ENCODE measurements around the gene CPA1. TPM values are rescaled to one million over a fixed set of nuclear protein-coding genes. Genes with fewer than 3 reads are reported as not detected.

The CPA1 gene
- total and polyA plus RNA-seq, 5 donors from 2014 or later, result 0.25 TPM; not detected in 4

DNA sequence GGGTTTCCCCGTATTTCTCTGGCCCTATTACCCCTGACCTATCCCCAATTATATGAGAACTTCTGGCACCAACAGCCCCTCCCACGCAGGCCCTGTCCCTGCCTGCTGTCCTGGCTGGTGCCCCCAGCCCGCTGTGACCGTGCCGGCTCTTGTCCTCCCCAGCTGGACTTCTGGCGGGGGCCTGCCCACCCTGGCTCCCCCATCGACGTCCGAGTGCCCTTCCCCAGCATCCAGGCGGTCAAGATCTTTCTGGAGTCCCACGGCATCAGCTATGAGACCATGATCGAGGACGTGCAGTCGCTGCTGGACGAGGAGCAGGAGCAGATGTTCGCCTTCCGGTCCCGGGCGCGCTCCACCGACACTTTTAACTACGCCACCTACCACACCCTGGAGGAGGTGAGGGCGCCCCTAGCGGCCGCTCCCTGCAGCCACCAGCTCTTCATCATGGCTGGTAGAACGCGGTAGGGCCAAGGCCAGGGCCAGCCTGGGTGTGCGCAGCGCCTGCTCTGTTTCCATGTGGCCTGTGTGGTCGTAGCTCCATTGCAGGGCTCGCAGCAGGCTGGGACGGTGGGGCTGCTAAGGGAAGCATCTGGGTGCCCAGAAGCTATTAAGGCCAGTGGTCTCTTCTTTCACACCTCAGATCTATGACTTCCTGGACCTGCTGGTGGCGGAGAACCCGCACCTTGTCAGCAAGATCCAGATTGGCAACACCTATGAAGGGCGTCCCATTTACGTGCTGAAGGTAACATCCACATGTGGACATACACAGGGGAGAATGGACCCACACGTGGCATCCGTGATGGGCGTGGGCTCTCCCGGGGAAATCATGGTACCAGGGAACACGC, 1.4 kb downstream of the CPA1 start:
- no peak for ATAC-seq (ENCODE audit: low read depth in 2 of 2)
- no peak for DNase-seq
- Mint-ChIP-seq H3K4me3 (no peak overlapping the region), H3K4me1 (no peaks in the 10 kb centered on the region), H3K9me3 (peaks cover 0 to 6% (median 0%) of the 10 kb centered on the region in 7 donors), H3K36me3 (no peaks in the 10 kb centered on the region), H3K27ac (no peak overlapping the region), H3K27me3 (no peaks in the 10 kb centered on the region)
- Histone ChIP-seq H3K36me3 (ENCODE audit: control insufficient read depth, insufficient read depth, low read length) (no peaks in the 10 kb centered on the region), H3K27me3 (ENCODE audit: control insufficient read depth, insufficient read depth, low read length) (no peaks in the 10 kb centered on the region), H3K27ac (ENCODE audit: insufficient read depth, low read length, poor library complexity, severe bottlenecking) (no peak overlapping the region), H3K9me3 (ENCODE audit: control insufficient read depth in 2 of 2, low read length in 2 of 2) (no peaks in the 10 kb centered on the region), H3K4me3 (ENCODE audit: low read depth, low read length) (no peak overlapping the region), H3K4me1 (ENCODE audit: control insufficient read depth, insufficient read depth, low read length, poor library complexity, severe bottlenecking) (no peaks in the 10 kb centered on the region)

DNA sequence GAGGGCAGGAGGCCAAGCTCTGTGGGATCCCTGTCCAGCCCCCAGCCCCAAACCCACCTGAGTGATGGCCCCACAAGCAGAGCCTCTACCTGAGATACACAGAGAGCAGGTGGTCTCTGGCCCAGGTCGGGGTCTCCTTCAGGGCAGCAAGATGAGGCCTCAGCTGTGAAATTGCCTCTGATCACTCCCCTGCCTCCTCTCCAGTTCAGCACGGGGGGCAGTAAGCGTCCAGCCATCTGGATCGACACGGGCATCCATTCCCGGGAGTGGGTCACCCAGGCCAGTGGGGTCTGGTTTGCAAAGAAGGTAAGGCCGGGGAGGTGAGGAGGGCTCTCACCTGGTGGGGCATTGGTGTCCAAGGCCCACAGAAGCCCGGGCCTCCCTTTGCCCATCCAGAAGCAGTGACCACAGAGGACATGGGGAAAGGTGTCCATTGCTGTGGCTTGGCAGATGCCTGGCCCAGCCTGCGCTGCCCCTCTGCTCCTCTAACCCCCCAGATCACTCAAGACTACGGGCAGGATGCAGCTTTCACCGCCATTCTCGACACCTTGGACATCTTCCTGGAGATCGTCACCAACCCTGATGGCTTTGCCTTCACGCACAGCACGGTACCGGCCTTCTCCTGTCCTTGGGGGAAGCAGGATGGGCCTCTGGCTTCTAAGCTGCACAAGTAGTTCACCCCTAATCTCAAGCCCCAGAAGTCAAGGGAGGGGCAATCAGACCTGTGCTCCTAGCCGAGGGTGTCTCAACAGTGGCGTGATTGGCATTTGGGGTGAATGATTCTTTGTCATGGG, 3.1 kb downstream of the CPA1 start:
- H3K4me3 ChIP-seq (ENCODE audit: low read depth, low read length), result no peak overlapping the region
- H3K27ac ChIP-seq (ENCODE audit: insufficient read depth, low read length, poor library complexity, severe bottlenecking), result no peak overlapping the region
- no peaks in the 10 kb centered on the region for H3K4me1 ChIP-seq (ENCODE audit: control insufficient read depth, insufficient read depth, low read length, poor library complexity, severe bottlenecking)
- no peaks in the 10 kb centered on the region for H3K36me3 ChIP-seq (ENCODE audit: control insufficient read depth, insufficient read depth, low read length)
- Mint-ChIP-seq H3K36me3 (no peaks in the 10 kb centered on the region), H3K9me3 (no peaks in the 10 kb centered on the region), H3K27me3 (no peaks in the 10 kb centered on the region), H3K4me1 (no peaks in the 10 kb centered on the region), H3K4me3 (no peak overlapping the region), H3K27ac (no peak overlapping the region)
- ATAC-seq (ENCODE audit: low read depth in 2 of 2) (no peak), DNase-seq (no peak)
- H3K9me3 ChIP-seq (ENCODE audit: control insufficient read depth in 2 of 2, low read length in 2 of 2), result no peaks in the 10 kb centered on the region
- no peaks in the 10 kb centered on the region for H3K27me3 ChIP-seq (ENCODE audit: control insufficient read depth, insufficient read depth, low read length)

DNA sequence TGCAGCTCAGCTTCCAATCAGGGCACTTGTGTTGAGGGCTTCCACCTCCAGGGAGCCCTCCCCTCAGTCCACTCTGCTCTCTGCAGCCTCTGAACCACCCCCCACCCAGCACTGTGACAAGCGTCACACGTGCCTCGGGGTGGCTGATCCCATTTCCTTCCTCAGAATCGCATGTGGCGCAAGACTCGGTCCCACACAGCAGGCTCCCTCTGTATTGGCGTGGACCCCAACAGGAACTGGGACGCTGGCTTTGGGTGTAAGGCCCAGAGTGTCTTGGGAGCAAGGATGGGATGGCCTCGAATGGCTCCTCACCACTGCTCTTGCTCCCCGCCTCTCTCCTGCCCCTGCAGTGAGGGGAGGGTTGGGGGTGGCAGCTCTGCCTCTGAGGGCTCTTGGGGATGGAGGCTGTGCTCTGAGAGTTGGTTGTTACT, 4.1 kb downstream of the CPA1 start:
- Histone ChIP-seq H3K4me1 (ENCODE audit: control insufficient read depth, insufficient read depth, low read length, poor library complexity, severe bottlenecking) (no peaks in the 10 kb centered on the region), H3K4me3 (ENCODE audit: low read depth, low read length) (no peak overlapping the region), H3K27ac (ENCODE audit: insufficient read depth, low read length, poor library complexity, severe bottlenecking) (no peak overlapping the region), H3K9me3 (ENCODE audit: control insufficient read depth in 2 of 2, low read length in 2 of 2) (no peaks in the 10 kb centered on the region), H3K27me3 (ENCODE audit: control insufficient read depth, insufficient read depth, low read length) (no peaks in the 10 kb centered on the region), H3K36me3 (ENCODE audit: control insufficient read depth, insufficient read depth, low read length) (no peaks in the 10 kb centered on the region)
- no peak overlapping the region for H3K4me3 Mint-ChIP-seq
- no peaks in the 10 kb centered on the region for H3K9me3 Mint-ChIP-seq
- no peaks in the 10 kb centered on the region for H3K27me3 Mint-ChIP-seq
- H3K4me1 Mint-ChIP-seq, result no peaks in the 10 kb centered on the region
- H3K27ac Mint-ChIP-seq, result no peak overlapping the region
- no peak for ATAC-seq (ENCODE audit: low read depth in 2 of 2)
- DNase-seq, result no peak
- H3K36me3 Mint-ChIP-seq, result no peaks in the 10 kb centered on the region

DNA sequence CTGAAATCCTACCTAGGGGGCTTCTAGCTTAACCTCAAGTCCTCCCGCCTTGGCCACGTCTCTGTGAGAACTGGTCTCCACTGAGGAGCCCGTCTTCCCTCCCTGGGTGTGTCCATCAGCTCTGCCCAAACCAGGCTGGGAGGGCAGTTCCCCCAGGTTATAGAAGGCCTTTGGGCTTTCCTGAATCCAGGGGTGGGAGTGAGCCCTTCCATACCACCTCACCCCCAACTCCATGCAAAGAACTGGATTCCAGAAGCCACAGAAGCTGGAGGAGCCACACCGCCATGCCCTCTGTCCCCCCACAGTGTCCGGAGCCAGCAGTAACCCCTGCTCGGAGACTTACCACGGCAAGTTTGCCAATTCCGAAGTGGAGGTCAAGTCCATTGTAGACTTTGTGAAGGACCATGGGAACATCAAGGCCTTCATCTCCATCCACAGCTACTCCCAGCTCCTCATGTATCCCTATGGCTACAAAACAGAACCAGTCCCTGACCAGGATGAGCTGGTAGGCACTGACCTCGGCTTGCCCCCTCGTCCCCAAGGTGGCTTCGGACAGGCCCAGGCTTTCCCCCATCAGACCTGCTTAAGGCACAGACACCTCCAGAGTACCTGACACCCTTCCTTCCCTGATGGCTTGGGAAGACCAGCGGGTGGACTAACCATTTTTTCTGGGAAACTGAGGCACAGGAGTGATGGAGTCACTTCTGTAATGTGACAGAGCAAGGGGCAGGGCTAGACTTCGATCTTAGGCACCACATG, 4.7 kb downstream of the CPA1 start:
- Histone ChIP-seq H3K9me3 (ENCODE audit: control insufficient read depth in 2 of 2, low read length in 2 of 2) (no peaks in the 10 kb centered on the region), H3K4me3 (ENCODE audit: low read depth, low read length) (no peak overlapping the region), H3K36me3 (ENCODE audit: control insufficient read depth, insufficient read depth, low read length) (no peaks in the 10 kb centered on the region), H3K27ac (ENCODE audit: insufficient read depth, low read length, poor library complexity, severe bottlenecking) (no peak overlapping the region), H3K27me3 (ENCODE audit: control insufficient read depth, insufficient read depth, low read length) (no peaks in the 10 kb centered on the region), H3K4me1 (ENCODE audit: control insufficient read depth, insufficient read depth, low read length, poor library complexity, severe bottlenecking) (no peaks in the 10 kb centered on the region)
- Mint-ChIP-seq H3K4me3 (no peak overlapping the region), H3K4me1 (no peaks in the 10 kb centered on the region), H3K9me3 (no peaks in the 10 kb centered on the region), H3K27ac (no peak overlapping the region), H3K27me3 (no peaks in the 10 kb centered on the region), H3K36me3 (no peaks in the 10 kb centered on the region)
- ATAC-seq (ENCODE audit: low read depth in 2 of 2) (no peak), DNase-seq (no peak)

DNA sequence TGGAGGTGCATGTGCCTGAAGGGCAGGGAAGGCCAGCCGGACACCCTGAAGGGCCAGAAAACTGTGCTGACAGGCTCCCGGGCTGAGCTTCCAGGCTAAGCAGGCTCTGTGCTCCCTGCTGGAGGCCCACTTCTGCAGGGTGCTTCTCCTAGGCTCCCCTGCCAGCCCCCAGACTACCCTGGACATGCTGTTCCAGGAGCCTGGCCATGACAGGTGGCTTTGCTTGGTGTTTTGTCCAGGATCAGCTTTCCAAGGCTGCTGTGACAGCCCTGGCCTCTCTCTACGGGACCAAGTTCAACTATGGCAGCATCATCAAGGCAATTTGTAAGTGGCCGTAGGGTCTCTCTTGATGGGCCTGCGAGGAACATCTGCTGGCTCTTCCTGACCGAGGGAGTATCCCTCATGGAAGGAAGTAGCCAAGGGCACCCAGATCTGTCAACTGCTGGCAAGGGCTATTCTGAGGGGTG, 5.3 kb downstream of the CPA1 start:
- Mint-ChIP-seq H3K27ac (no peak overlapping the region), H3K27me3 (no peaks in the 10 kb centered on the region), H3K4me1 (no peaks in the 10 kb centered on the region), H3K4me3 (no peak overlapping the region), H3K9me3 (no peaks in the 10 kb centered on the region), H3K36me3 (no peaks in the 10 kb centered on the region)
- Histone ChIP-seq H3K36me3 (ENCODE audit: control insufficient read depth, insufficient read depth, low read length) (no peaks in the 10 kb centered on the region), H3K4me1 (ENCODE audit: control insufficient read depth, insufficient read depth, low read length, poor library complexity, severe bottlenecking) (no peaks in the 10 kb centered on the region), H3K27me3 (ENCODE audit: control insufficient read depth, insufficient read depth, low read length) (no peaks in the 10 kb centered on the region), H3K27ac (ENCODE audit: insufficient read depth, low read length, poor library complexity, severe bottlenecking) (no peak overlapping the region), H3K9me3 (ENCODE audit: control insufficient read depth in 2 of 2, low read length in 2 of 2) (no peaks in the 10 kb centered on the region), H3K4me3 (ENCODE audit: low read depth, low read length) (no peak overlapping the region)
- DNase-seq (no peak), ATAC-seq (ENCODE audit: low read depth in 2 of 2) (no peak)

DNA sequence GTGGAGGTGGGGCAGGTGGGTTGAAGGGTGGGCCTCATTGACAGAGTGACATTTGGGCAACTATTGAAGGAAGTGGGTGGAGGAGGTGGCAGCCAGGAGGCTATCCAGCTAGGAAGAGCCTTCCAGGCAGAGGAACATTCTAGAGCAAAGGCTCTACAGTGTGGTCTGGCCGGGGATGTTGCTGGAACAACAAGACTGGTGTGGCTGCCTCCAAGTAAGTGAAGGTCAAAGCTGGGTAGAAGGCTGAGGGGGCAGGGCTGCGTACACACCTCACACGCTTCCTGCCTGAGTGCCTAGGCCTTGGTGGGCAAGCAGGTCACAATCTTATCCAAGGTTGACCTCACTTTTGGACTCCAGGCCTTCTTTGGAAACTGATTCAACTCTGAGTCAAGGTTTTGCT, 6.6 kb downstream of the CPA1 start:
- ATAC-seq (ENCODE audit: low read depth in 2 of 2) (no peak), DNase-seq (no peak)
- H3K9me3 Mint-ChIP-seq, result no peaks in the 10 kb centered on the region
- no peak overlapping the region for H3K4me3 ChIP-seq (ENCODE audit: low read depth, low read length)
- H3K4me1 ChIP-seq (ENCODE audit: control insufficient read depth, insufficient read depth, low read length, poor library complexity, severe bottlenecking), result no peaks in the 10 kb centered on the region
- H3K27ac ChIP-seq (ENCODE audit: insufficient read depth, low read length, poor library complexity, severe bottlenecking), result no peak overlapping the region
- H3K36me3 ChIP-seq (ENCODE audit: control insufficient read depth, insufficient read depth, low read length), result no peaks in the 10 kb centered on the region
- no peaks in the 10 kb centered on the region for H3K27me3 ChIP-seq (ENCODE audit: control insufficient read depth, insufficient read depth, low read length)
- H3K4me1 Mint-ChIP-seq, result no peaks in the 10 kb centered on the region
- no peaks in the 10 kb centered on the region for H3K27me3 Mint-ChIP-seq
- no peaks in the 10 kb centered on the region for H3K36me3 Mint-ChIP-seq
- H3K27ac Mint-ChIP-seq, result peak overlapping the region in 1 of 3 donors; percentile 47
- H3K9me3 ChIP-seq (ENCODE audit: control insufficient read depth in 2 of 2, low read length in 2 of 2), result no peaks in the 10 kb centered on the region
- no peak overlapping the region for H3K4me3 Mint-ChIP-seq

DNA sequence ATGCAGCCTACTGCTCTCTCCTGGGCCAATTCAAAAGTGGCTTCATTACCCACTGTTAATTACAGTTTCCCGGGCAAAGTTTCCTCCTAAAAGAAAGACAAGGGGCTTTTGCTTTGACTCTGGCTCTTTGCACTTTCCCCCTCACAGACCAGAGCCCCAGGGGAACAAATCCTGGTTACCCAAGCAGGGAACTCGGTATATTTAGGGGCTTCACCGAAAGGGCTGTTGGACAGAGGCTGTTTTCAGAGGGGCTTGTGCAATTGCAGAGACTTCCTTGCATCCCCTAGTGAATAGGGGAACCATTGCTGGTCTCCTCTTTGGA, 7.0 kb downstream of the CPA1 start:
- Mint-ChIP-seq H3K27me3 (no peaks in the 10 kb centered on the region), H3K27ac (no peak overlapping the region), H3K4me3 (no peak overlapping the region), H3K36me3 (no peaks in the 10 kb centered on the region), H3K4me1 (no peaks in the 10 kb centered on the region), H3K9me3 (no peaks in the 10 kb centered on the region)
- Histone ChIP-seq H3K27ac (ENCODE audit: insufficient read depth, low read length, poor library complexity, severe bottlenecking) (no peak overlapping the region), H3K4me1 (ENCODE audit: control insufficient read depth, insufficient read depth, low read length, poor library complexity, severe bottlenecking) (no peaks in the 10 kb centered on the region), H3K9me3 (ENCODE audit: control insufficient read depth in 2 of 2, low read length in 2 of 2) (no peaks in the 10 kb centered on the region), H3K36me3 (ENCODE audit: control insufficient read depth, insufficient read depth, low read length) (no peaks in the 10 kb centered on the region), H3K4me3 (ENCODE audit: low read depth, low read length) (no peak overlapping the region), H3K27me3 (ENCODE audit: control insufficient read depth, insufficient read depth, low read length) (no peaks in the 10 kb centered on the region)
- DNase-seq, result no peak
- ATAC-seq (ENCODE audit: low read depth in 2 of 2), result no peak
